Activated naive CD4-positive, alpha-beta T cell treated with anti-CD3 and anti-CD28 coated beads for 36 hours (primary cell): ENCODE results near the gene SLC1A2. TPM values are rescaled to one million over a fixed set of nuclear protein-coding genes. Genes with fewer than 3 reads are reported as not detected.
"Not testable (repeated sequence)": the region's sequence is repeated elsewhere in the genome, so short reads cannot be mapped to it uniquely, and the experiment has no call there.

Experiments
- CTCF ChIA-PET: fragments of 350-600 bp; sonication (Branson Sonifier 250); formaldehyde crosslinking; loops from one replicate; lab custom pipeline; 2021; ENCODE audit warnings: antibody characterized with exemption; lab: Charles Lee
- DNase-seq: peaks from one replicate; pipeline ENCODE4 v3.0.0-alpha.2; 2020
- H3K27ac Mint-ChIP-seq: one replicate; pipeline ENCODE4 v1.8.0; 2021; ENCODE audit warnings: mild to moderate bottlenecking, mixed read lengths
- H3K27me3 Mint-ChIP-seq: one replicate; pipeline ENCODE4 v1.8.0; 2021; ENCODE audit warnings: low read depth, mixed read lengths
- H3K36me3 Mint-ChIP-seq: one replicate; pipeline ENCODE4 v1.8.0; 2021; ENCODE audit warnings: low read depth, mixed read lengths
- H3K4me1 Mint-ChIP-seq: one replicate; pipeline ENCODE4 v1.8.0; 2021; ENCODE audit warnings: low read depth, mixed read lengths
- H3K4me3 Mint-ChIP-seq: one replicate; pipeline ENCODE4 v1.8.0; 2021; ENCODE audit warnings: mild to moderate bottlenecking, moderate library complexity, mixed read lengths
- H3K9me3 Mint-ChIP-seq: one replicate; pipeline ENCODE4 v1.8.0; 2021; ENCODE audit warnings: mixed read lengths
- intact Hi-C: fragments of 100-400 bp; cut with micrococcal nuclease; formaldehyde crosslinking; loops from one replicate; pipeline ENCODE4 v1.15.1; 2023
- total RNA-seq, 2 experiments: library from RNA; stranded (reverse); gene quantifications; one replicate each; pipeline ENCODE4 v1.2.3, GENCODE V29; 2021

SLC1A2 gene
- total RNA-seq, 2 experiments from 2014 or later, result not detected

GRCh38 chr11:35232891-35233330 is 186.4 kb downstream of the SLC1A2 start:
- Mint-ChIP-seq H3K27ac (peak overlapping the region; percentile 14), H3K4me1 (peaks cover 62% of the 10 kb centered on the region)
- intact Hi-C loops, result no loop called here

GRCh38 chr11:35231076-35231860 is 188.1 kb downstream of the SLC1A2 start:
- Mint-ChIP-seq H3K36me3 (peaks cover 58% of the 10 kb centered on the region), H3K27me3 (no peaks in the 10 kb centered on the region), H3K4me3 (no peak overlapping the region), H3K27ac (peak overlapping the region; percentile 8), H3K4me1 (peaks cover 53% of the 10 kb centered on the region), H3K9me3 (peaks cover 16% of the 10 kb centered on the region)
- intact Hi-C loops, result no loop called here
- DNase-seq, result no peak
- CTCF ChIA-PET, result interaction anchor here (0.7 kb wide), 1 partner anchor 74 kb away, joined by 3 read pairs; no protein-coding TSS in a partner anchor

More at GRCh38 chr11:35232891-35233330, 186.4 kb downstream of the SLC1A2 start:
- Mint-ChIP-seq H3K9me3 (peaks cover 16% of the 10 kb centered on the region), H3K4me3 (no peak overlapping the region), H3K36me3 (peaks cover 46% of the 10 kb centered on the region), H3K27me3 (no peaks in the 10 kb centered on the region)
- CTCF ChIA-PET, result interaction anchor here (0.9 to 1.7 kb wide), 3 partner anchors 11 to 159 kb away, joined by 3 read pairs; no protein-coding TSS in a partner anchor
- DNase-seq, result no peak

- no peak overlapping the region for H3K27ac Mint-ChIP-seq
- intact Hi-C loops, result no loop called here
- peaks cover 16% of the 10 kb centered on the region for H3K9me3 Mint-ChIP-seq
- peaks cover 44% of the 10 kb centered on the region for H3K4me1 Mint-ChIP-seq
- H3K36me3 Mint-ChIP-seq, result peaks cover 66% of the 10 kb centered on the region
- CTCF ChIA-PET, result no interaction called here
- no peaks in the 10 kb centered on the region for H3K27me3 Mint-ChIP-seq
- H3K4me3 Mint-ChIP-seq, result no peak overlapping the region
- no peak for DNase-seq
Measured at GRCh38 chr11:35230388-35230787, 189.0 kb downstream of the SLC1A2 start.

GRCh38 chr11:35228328-35228725 is 191.0 kb downstream of the SLC1A2 start:
- H3K9me3 Mint-ChIP-seq, result peaks cover 3% of the 10 kb centered on the region
- intact Hi-C loops, result no loop called here
- H3K27me3 Mint-ChIP-seq, result no peaks in the 10 kb centered on the region
- DNase-seq, result no peak
- peaks cover 26% of the 10 kb centered on the region for H3K4me1 Mint-ChIP-seq
- peaks cover 81% of the 10 kb centered on the region for H3K36me3 Mint-ChIP-seq
- CTCF ChIA-PET, result interaction anchor here (1.0 to 1.3 kb wide), 2 partner anchors 8 to 9 kb away, joined by 3 to 4 read pairs; no protein-coding TSS in a partner anchor
- H3K4me3 Mint-ChIP-seq, result no peak overlapping the region
- peak overlapping the region; percentile 19 for H3K27ac Mint-ChIP-seq

GRCh38 chr11:35227576-35228327 is 191.6 kb downstream of the SLC1A2 start:
- no peak overlapping the region for H3K4me3 Mint-ChIP-seq
- H3K4me1 Mint-ChIP-seq, result peaks cover 21% of the 10 kb centered on the region
- H3K9me3 Mint-ChIP-seq, result peaks cover 3% of the 10 kb centered on the region
- intact Hi-C loops, result no loop called here
- peak overlapping the region; percentile 19 for H3K27ac Mint-ChIP-seq
- H3K36me3 Mint-ChIP-seq, result peaks cover 82% of the 10 kb centered on the region
- CTCF ChIA-PET, result interaction anchor here (1.0 to 1.3 kb wide), 3 partner anchors 8 to 10 kb away, joined by 3 to 4 read pairs (median 4); no protein-coding TSS in a partner anchor
- no peaks in the 10 kb centered on the region for H3K27me3 Mint-ChIP-seq
- DNase-seq, result no peak

- H3K9me3 Mint-ChIP-seq, H3K4me3 Mint-ChIP-seq, DNase-seq, intact Hi-C loops, H3K27me3 Mint-ChIP-seq, H3K27ac Mint-ChIP-seq: not testable (repeated sequence)
- CTCF ChIA-PET, result interaction anchor here (1.1 to 1.2 kb wide), 2 partner anchors 11 to 302 kb away, joined by 3 to 4 read pairs; no protein-coding TSS in a partner anchor
- H3K4me1 Mint-ChIP-seq, result peaks cover 13% of the 10 kb centered on the region
- H3K36me3 Mint-ChIP-seq, result peaks cover 81% of the 10 kb centered on the region
Measured at GRCh38 chr11:35226756-35227155, 192.6 kb downstream of the SLC1A2 start.

- H3K27ac Mint-ChIP-seq, result no peak overlapping the region
- H3K9me3 Mint-ChIP-seq, result no peaks in the 10 kb centered on the region
- CTCF ChIA-PET, result interaction anchor here (0.6 to 1.5 kb wide), 3 partner anchors 11 to 301 kb away, joined by 3 read pairs; no protein-coding TSS in a partner anchor
- H3K36me3 Mint-ChIP-seq, result peaks cover 79% of the 10 kb centered on the region
- DNase-seq, result no peak
- intact Hi-C loops, result no loop called here
- no peak overlapping the region for H3K4me3 Mint-ChIP-seq
- no peaks in the 10 kb centered on the region for H3K27me3 Mint-ChIP-seq
- peaks cover 10% of the 10 kb centered on the region for H3K4me1 Mint-ChIP-seq
Measured at GRCh38 chr11:35225946-35226520, 193.3 kb downstream of the SLC1A2 start.

GRCh38 chr11:35223991-35224390 is 195.4 kb downstream of the SLC1A2 start:
- Mint-ChIP-seq H3K36me3 (peaks cover 72% of the 10 kb centered on the region), H3K4me1 (peaks cover 10% of the 10 kb centered on the region), H3K9me3 (no peaks in the 10 kb centered on the region), H3K27ac (no peak overlapping the region), H3K27me3 (no peaks in the 10 kb centered on the region), H3K4me3 (no peak overlapping the region)
- intact Hi-C loops, result no loop called here
- DNase-seq, result no peak
- CTCF ChIA-PET, result no interaction called here

- intact Hi-C loops, result no loop called here
- Mint-ChIP-seq H3K9me3 (no peaks in the 10 kb centered on the region), H3K27me3 (no peaks in the 10 kb centered on the region), H3K36me3 (peaks cover 73% of the 10 kb centered on the region), H3K4me3 (no peak overlapping the region), H3K4me1 (peaks cover 10% of the 10 kb centered on the region), H3K27ac (no peak overlapping the region)
- CTCF ChIA-PET, result interaction anchor here (1.3 kb wide), 1 partner anchor 14 kb away, joined by 3 read pairs; no protein-coding TSS in a partner anchor
- no peak for DNase-seq
Measured at GRCh38 chr11:35223371-35223796, 196.0 kb downstream of the SLC1A2 start.

GRCh38 chr11:35218956-35219355 is 200.4 kb downstream of the SLC1A2 start:
- Mint-ChIP-seq H3K27ac (peak overlapping the region; percentile 39), H3K27me3 (no peaks in the 10 kb centered on the region), H3K4me1 (peaks cover 36% of the 10 kb centered on the region), H3K9me3 (no peaks in the 10 kb centered on the region), H3K36me3 (peaks cover 74% of the 10 kb centered on the region), H3K4me3 (no peak overlapping the region)
- CTCF ChIA-PET, result interaction anchor here (1.0 to 1.1 kb wide), 2 partner anchors 9 kb away, joined by 3 read pairs; no protein-coding TSS in a partner anchor
- no peak for DNase-seq
- intact Hi-C loops, result no loop called here

- intact Hi-C loops, result loop anchor here (1.0 kb wide), 2 partner anchors 19 to 177 kb away; no protein-coding TSS in a partner anchor
- Mint-ChIP-seq H3K4me3 (no peak overlapping the region), H3K27ac (peak overlapping the region; percentile 85), H3K9me3 (no peaks in the 10 kb centered on the region), H3K27me3 (no peaks in the 10 kb centered on the region), H3K36me3 (peaks cover 71% of the 10 kb centered on the region), H3K4me1 (peaks cover 51% of the 10 kb centered on the region)
- CTCF ChIA-PET, result interaction anchor here (1.0 to 1.3 kb wide), 2 partner anchors 16 to 174 kb away, joined by 3 read pairs; no protein-coding TSS in a partner anchor
- peak; percentile 41 for DNase-seq
Measured at GRCh38 chr11:35216962-35217678, 202.2 kb downstream of the SLC1A2 start.
